Measurements from ENCODE around the gene TENT4A.

DNA sequence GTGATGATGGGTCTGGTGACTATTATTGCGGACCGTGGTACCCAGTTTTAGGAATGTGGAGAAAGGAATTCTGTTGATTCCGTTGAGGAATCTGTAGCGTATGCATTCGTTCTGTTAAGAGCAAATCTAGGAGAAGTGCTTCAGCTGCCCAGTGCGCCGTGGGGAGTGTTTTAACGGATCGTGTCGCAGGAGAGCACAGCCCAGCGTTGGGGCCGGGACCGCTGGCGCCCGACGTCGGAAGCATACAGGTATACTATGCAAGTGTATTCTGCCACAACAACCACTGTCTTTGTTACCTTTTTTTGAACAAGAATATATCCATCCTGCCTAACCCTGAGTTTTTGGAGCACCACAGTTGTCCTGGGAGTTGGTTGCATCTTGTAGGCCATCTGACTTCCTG lies 42.7 kb downstream of the TENT4A start:
- TF ChIP-seq CTCF (conservative IDR thresholded peaks at IDR 0.05; ENCODE audit: low read length) = no peak
- no peak for TF ChIP-seq EZH2phosphoT487 (IDR thresholded peaks at IDR 0.05; ENCODE audit: borderline replicate concordance, low read depth, low read length)
